ENCODE results near the gene WTAP. TPM values are rescaled to one million over a fixed set of nuclear protein-coding genes. Genes with fewer than 3 reads are reported as not detected.

WTAP gene
- total RNA-seq, 1 experiment from 2014 or later: 114 TPM

GRCh38 chr6:159679091-159680077, 47.9 kb upstream of the WTAP start:
- Mint-ChIP-seq H3K4me1 (ENCODE audit: low read depth, unreplicated experiment) (no peaks in the 10 kb centered on the region), H3K36me3 (ENCODE audit: insufficient read depth, unreplicated experiment) (peaks cover 25% of the 10 kb centered on the region), H3K9me3 (ENCODE audit: unreplicated experiment) (no peaks in the 10 kb centered on the region), H3K4me3 (ENCODE audit: unreplicated experiment) (no peak overlapping the region), H3K27ac (ENCODE audit: unreplicated experiment) (no peak overlapping the region), H3K27me3 (ENCODE audit: insufficient read depth, unreplicated experiment) (no peaks in the 10 kb centered on the region)
- H3K36me3 ChIP-seq (ENCODE audit: control insufficient read depth, insufficient read depth, low read length): no peaks in the 10 kb centered on the region; the same call in 1 of the 2 replicates
- intact Hi-C loops (cut with micrococcal nuclease; ENCODE audit: unreplicated experiment): no loop called here
- ChIA-PET CTCF (no interaction called here), POLR2A (interaction anchor here (0.5 kb wide), 1 partner anchor 48 kb away, joined by 3 read pairs; the partner anchor contains the start of gene WTAP)
- BruUV-seq (replicated peaks): no TSS peak
- no peaks in the 10 kb centered on the region for H3K9me3 ChIP-seq
- no peaks in the 10 kb centered on the region for H3K27me3 ChIP-seq (replicated peaks; ENCODE audit: control insufficient read depth, insufficient read depth, low read length)
- H3K4me3 ChIP-seq (ENCODE audit: low read depth, low read length): no peak overlapping the region
- no peak for DNase-seq
- TF ChIP-seq CTCF (IDR thresholded peaks at IDR 0.05; ENCODE audit: insufficient read depth in 1 of 2, low read depth in 1 of 2, low read length in 1 of 2, severe bottlenecking in 1 of 2, unreplicated experiment in 1 of 2): no peak
- H3K4me1 ChIP-seq: no peaks in the 10 kb centered on the region

- POLR2A ChIA-PET: no interaction called here
- H3K4me3 ChIP-seq (ENCODE audit: low read depth, low read length): no peak overlapping the region
- TSS peak; percentile 10 for BruUV-seq (replicated peaks)
- no peak for TF ChIP-seq CTCF (IDR thresholded peaks at IDR 0.05; ENCODE audit: insufficient read depth in 1 of 2, low read depth in 1 of 2, low read length in 1 of 2, severe bottlenecking in 1 of 2, unreplicated experiment in 1 of 2)
- H3K9me3 ChIP-seq: no peaks in the 10 kb centered on the region
- H3K27me3 Mint-ChIP-seq (ENCODE audit: insufficient read depth, unreplicated experiment): no peaks in the 10 kb centered on the region
- no peak for DNase-seq
- H3K4me1 Mint-ChIP-seq (ENCODE audit: low read depth, unreplicated experiment): no peaks in the 10 kb centered on the region
- H3K4me3 Mint-ChIP-seq (ENCODE audit: unreplicated experiment): no peak overlapping the region
- no peaks in the 10 kb centered on the region for H3K27me3 ChIP-seq (replicated peaks; ENCODE audit: control insufficient read depth, insufficient read depth, low read length)
- CTCF ChIA-PET: no interaction called here
- H3K27ac Mint-ChIP-seq (ENCODE audit: unreplicated experiment): no peak overlapping the region
- intact Hi-C loops (cut with micrococcal nuclease; ENCODE audit: unreplicated experiment): no loop called here
- H3K4me1 ChIP-seq: no peaks in the 10 kb centered on the region
- H3K9me3 Mint-ChIP-seq (ENCODE audit: unreplicated experiment): no peaks in the 10 kb centered on the region
- H3K36me3 Mint-ChIP-seq (ENCODE audit: insufficient read depth, unreplicated experiment): peaks cover 31% of the 10 kb centered on the region
- peaks cover 1% of the 10 kb centered on the region for H3K36me3 ChIP-seq (ENCODE audit: control insufficient read depth, insufficient read depth, low read length)
Observed at GRCh38 chr6:159680104-159680503, 47.2 kb upstream of the WTAP start.

GRCh38 chr6:159681191-159681880, 46.0 kb upstream of the WTAP start:
- DNase-seq: no peak
- Mint-ChIP-seq H3K36me3 (ENCODE audit: insufficient read depth, unreplicated experiment) (peaks cover 43% of the 10 kb centered on the region), H3K4me3 (ENCODE audit: unreplicated experiment) (no peak overlapping the region), H3K27ac (ENCODE audit: unreplicated experiment) (no peak overlapping the region), H3K9me3 (ENCODE audit: unreplicated experiment) (no peaks in the 10 kb centered on the region), H3K27me3 (ENCODE audit: insufficient read depth, unreplicated experiment) (no peaks in the 10 kb centered on the region), H3K4me1 (ENCODE audit: low read depth, unreplicated experiment) (no peaks in the 10 kb centered on the region)
- Histone ChIP-seq H3K9me3 (no peaks in the 10 kb centered on the region), H3K4me1 (no peaks in the 10 kb centered on the region), H3K27me3 (replicated peaks; ENCODE audit: control insufficient read depth, insufficient read depth, low read length) (no peaks in the 10 kb centered on the region), H3K36me3 (ENCODE audit: control insufficient read depth, insufficient read depth, low read length) (peaks cover 1% of the 10 kb centered on the region), H3K4me3 (ENCODE audit: low read depth, low read length) (no peak overlapping the region)
- ChIA-PET POLR2A (interaction anchor here (0.6 kb wide), 1 partner anchor 80 kb away, joined by 7 read pairs; the partner anchor contains the start of gene ACAT2), CTCF (no interaction called here)
- TF ChIP-seq CTCF (IDR thresholded peaks at IDR 0.05; ENCODE audit: insufficient read depth in 1 of 2, low read depth in 1 of 2, low read length in 1 of 2, severe bottlenecking in 1 of 2, unreplicated experiment in 1 of 2): no peak
- no TSS peak for BruUV-seq (replicated peaks)
- intact Hi-C loops (cut with micrococcal nuclease; ENCODE audit: unreplicated experiment): no loop called here

Measured in Caco-2 (cell line).